Panc1 (cell line): ENCODE results near the gene NOL11.

Source experiments
- POLR2AphosphoS5 ChIP-seq: IDR thresholded peaks from 2 replicates; pipeline ENCODE4 v1.6.1; 2012; ENCODE audit warnings: mild to moderate bottlenecking, low read depth, low read length, moderate library complexity
- TCF7L2 ChIP-seq: IDR thresholded peaks from 2 replicates; pipeline ENCODE4 v1.6.1; 2011; ENCODE audit warnings: mild to moderate bottlenecking, low read depth, low read length, inconsistent platforms
- TF ChIP-seq, protein P1 (sequence below): fragments of 450-650 bp; IDR thresholded peaks from 2 replicates; pipeline ENCODE4 v1.5.1; 2017; ENCODE audit warnings: mild to moderate bottlenecking
- TF ChIP-seq, protein P2 (sequence below), 2 experiments: IDR thresholded peaks; 2 replicates each; pipeline ENCODE4 v1.6.1; 2011 to 2012; ENCODE audit warnings: low read depth in 2 of 2, control low read depth in 1 of 2, low read length in 1 of 2, mild to moderate bottlenecking in 1 of 2, moderate library complexity in 1 of 2; ENCODE audit not compliant: insufficient read depth in 1 of 2

GRCh38 chr17:67746704-67747571, 29.2 kb downstream of the NOL11 start:
- TF ChIP-seq, protein P1, sequence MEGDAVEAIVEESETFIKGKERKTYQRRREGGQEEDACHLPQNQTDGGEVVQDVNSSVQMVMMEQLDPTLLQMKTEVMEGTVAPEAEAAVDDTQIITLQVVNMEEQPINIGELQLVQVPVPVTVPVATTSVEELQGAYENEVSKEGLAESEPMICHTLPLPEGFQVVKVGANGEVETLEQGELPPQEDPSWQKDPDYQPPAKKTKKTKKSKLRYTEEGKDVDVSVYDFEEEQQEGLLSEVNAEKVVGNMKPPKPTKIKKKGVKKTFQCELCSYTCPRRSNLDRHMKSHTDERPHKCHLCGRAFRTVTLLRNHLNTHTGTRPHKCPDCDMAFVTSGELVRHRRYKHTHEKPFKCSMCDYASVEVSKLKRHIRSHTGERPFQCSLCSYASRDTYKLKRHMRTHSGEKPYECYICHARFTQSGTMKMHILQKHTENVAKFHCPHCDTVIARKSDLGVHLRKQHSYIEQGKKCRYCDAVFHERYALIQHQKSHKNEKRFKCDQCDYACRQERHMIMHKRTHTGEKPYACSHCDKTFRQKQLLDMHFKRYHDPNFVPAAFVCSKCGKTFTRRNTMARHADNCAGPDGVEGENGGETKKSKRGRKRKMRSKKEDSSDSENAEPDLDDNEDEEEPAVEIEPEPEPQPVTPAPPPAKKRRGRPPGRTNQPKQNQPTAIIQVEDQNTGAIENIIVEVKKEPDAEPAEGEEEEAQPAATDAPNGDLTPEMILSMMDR, result no peak
- TF ChIP-seq POLR2AphosphoS5 (no peak), TCF7L2 (no peak)
- TF ChIP-seq, protein P2, sequence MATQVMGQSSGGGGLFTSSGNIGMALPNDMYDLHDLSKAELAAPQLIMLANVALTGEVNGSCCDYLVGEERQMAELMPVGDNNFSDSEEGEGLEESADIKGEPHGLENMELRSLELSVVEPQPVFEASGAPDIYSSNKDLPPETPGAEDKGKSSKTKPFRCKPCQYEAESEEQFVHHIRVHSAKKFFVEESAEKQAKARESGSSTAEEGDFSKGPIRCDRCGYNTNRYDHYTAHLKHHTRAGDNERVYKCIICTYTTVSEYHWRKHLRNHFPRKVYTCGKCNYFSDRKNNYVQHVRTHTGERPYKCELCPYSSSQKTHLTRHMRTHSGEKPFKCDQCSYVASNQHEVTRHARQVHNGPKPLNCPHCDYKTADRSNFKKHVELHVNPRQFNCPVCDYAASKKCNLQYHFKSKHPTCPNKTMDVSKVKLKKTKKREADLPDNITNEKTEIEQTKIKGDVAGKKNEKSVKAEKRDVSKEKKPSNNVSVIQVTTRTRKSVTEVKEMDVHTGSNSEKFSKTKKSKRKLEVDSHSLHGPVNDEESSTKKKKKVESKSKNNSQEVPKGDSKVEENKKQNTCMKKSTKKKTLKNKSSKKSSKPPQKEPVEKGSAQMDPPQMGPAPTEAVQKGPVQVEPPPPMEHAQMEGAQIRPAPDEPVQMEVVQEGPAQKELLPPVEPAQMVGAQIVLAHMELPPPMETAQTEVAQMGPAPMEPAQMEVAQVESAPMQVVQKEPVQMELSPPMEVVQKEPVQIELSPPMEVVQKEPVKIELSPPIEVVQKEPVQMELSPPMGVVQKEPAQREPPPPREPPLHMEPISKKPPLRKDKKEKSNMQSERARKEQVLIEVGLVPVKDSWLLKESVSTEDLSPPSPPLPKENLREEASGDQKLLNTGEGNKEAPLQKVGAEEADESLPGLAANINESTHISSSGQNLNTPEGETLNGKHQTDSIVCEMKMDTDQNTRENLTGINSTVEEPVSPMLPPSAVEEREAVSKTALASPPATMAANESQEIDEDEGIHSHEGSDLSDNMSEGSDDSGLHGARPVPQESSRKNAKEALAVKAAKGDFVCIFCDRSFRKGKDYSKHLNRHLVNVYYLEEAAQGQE (IDR thresholded peaks at IDR 0.05; ENCODE audit: insufficient read depth in 1 of 2, low read depth in 2 of 2, low read length in 1 of 2), result no peak
